B cell (primary cell): ENCODE measurements around the gene IRF1. TPM values are rescaled to one million over a fixed set of nuclear protein-coding genes. Genes with fewer than 3 reads are reported as not detected.
A peak's percentile ranks its signal among the peaks of the same experiment; 100 is the strongest.

Experiments used
- ATAC-seq: fragments of 200-7000 bp; cut with Tn5 transposase; one replicate; pipeline ENCODE4 v1.10.0; 2021; ENCODE audit warnings: low read depth, mild to moderate bottlenecking, moderate number of reproducible peaks, moderate library complexity
- CTCF ChIA-PET: fragments of 350-600 bp; sonication (Branson Sonifier 250); formaldehyde crosslinking; loops from one replicate; lab custom pipeline; 2021; ENCODE audit warnings: antibody characterized with exemption, inconsistent platforms; lab: Charles Lee
- POLR2A ChIA-PET: fragments of 350-600 bp; sonication (Branson Sonifier 250); formaldehyde crosslinking; loops from one replicate; lab custom pipeline; 2021; ENCODE audit warnings: antibody characterized with exemption; lab: Charles Lee
- DNase-seq: peaks from one replicate; pipeline ENCODE4 v3.0.0; 2013
- H2AFZ ChIP-seq: 2 replicates; pipeline ENCODE4 v1.6.1; 2012; ENCODE audit warnings: mild to moderate bottlenecking, low read depth, low read length; ENCODE audit not compliant: insufficient read depth, poor library complexity, severe bottlenecking
- H3K27ac ChIP-seq, 2 donors: 1 replicate in 1 of 2; 2 replicates in 1 of 2; pipeline ENCODE4 v1.5.1; 2012 to 2013; ENCODE audit warnings: low read length in 2 of 2, mild to moderate bottlenecking in 2 of 2, moderate library complexity in 1 of 2
- H3K27me3 ChIP-seq, 4 experiments: fragments of 200-600 bp in 1 of 4; sonication (generic) in 1 of 4; replicated peaks in 1 of 4; 1 replicate in 2 of 4; 2 replicates in 2 of 4; pipeline versions ENCODE4 v1.6.1 to v1.7.0; 2013 to 2016; ENCODE audit warnings: low read length in 3 of 4, mild to moderate bottlenecking in 2 of 4, mixed read lengths in 1 of 4, moderate library complexity in 1 of 4; ENCODE audit not compliant: insufficient read depth in 4 of 4, control insufficient read depth in 3 of 4; ENCODE audit errors: control extremely low read depth in 1 of 4
- H3K36me3 ChIP-seq, 2 experiments: replicated peaks in 1 of 2; 1 replicate in 1 of 2; 2 replicates in 1 of 2; pipeline versions ENCODE4 v1.6.1 to v1.7.1; 2013; ENCODE audit warnings: low read length in 1 of 2; ENCODE audit not compliant: insufficient read depth in 2 of 2, control insufficient read depth in 1 of 2; ENCODE audit errors: control extremely low read depth in 1 of 2, extremely low read depth in 1 of 2
- H3K4me1 ChIP-seq, 2 donors: fragments of 200-600 bp in 1 of 2; sonication (generic) in 1 of 2; 1 replicate in 1 of 2; 2 replicates in 1 of 2; pipeline versions ENCODE4 v1.5.1 to v1.6.1; 2013 to 2017; ENCODE audit warnings: low read length in 2 of 2; ENCODE audit not compliant: control insufficient read depth in 2 of 2, insufficient read depth in 2 of 2
- H3K4me2 ChIP-seq: replicated peaks from 2 replicates; pipeline ENCODE3; 2012; ENCODE audit warnings: mild to moderate bottlenecking, low read depth, low read length; ENCODE audit not compliant: poor library complexity, severe bottlenecking
- H3K4me3 ChIP-seq, 5 experiments: fragments of 200-600 bp in 1 of 5; sonication (generic) in 1 of 5; 1 replicate in 3 of 5; 2 replicates in 2 of 5; pipeline versions ENCODE4 v1.5.1 to v1.7.0; 2011 to 2016; ENCODE audit warnings: low read length in 4 of 5, mild to moderate bottlenecking in 4 of 5, low read depth in 2 of 5, control low read depth in 1 of 5, moderate library complexity in 1 of 5; ENCODE audit not compliant: insufficient read depth in 1 of 5; ENCODE audit errors: control extremely low read depth in 1 of 5, extremely low read depth in 1 of 5
- H3K79me2 ChIP-seq: fragments of 200-600 bp; sonication (generic); one replicate; pipeline ENCODE4 v1.6.0; 2016; ENCODE audit warnings: low read length; ENCODE audit not compliant: control insufficient read depth, insufficient read depth
- H3K9ac ChIP-seq: fragments of 200-600 bp; sonication (generic); 2 replicates; pipeline ENCODE4 v1.6.1; 2017; ENCODE audit warnings: mild to moderate bottlenecking, low read length, moderate library complexity
- H3K9me3 ChIP-seq, 3 donors: one replicate each; pipeline versions ENCODE4 v1.6.1 to v1.7.1; 2013; ENCODE audit warnings: low read length in 2 of 3; ENCODE audit not compliant: control insufficient read depth in 2 of 3, insufficient read depth in 1 of 3; ENCODE audit errors: control extremely low read depth in 1 of 3
- H4K20me1 ChIP-seq: 2 replicates; pipeline ENCODE4 v1.6.0; 2012; ENCODE audit warnings: mild to moderate bottlenecking, low read length; ENCODE audit not compliant: insufficient read depth, control insufficient read depth, poor library complexity, severe bottlenecking
- H3K27ac Mint-ChIP-seq: one replicate; pipeline ENCODE4 v1.8.0; 2021; ENCODE audit warnings: mixed read lengths
- H3K27me3 Mint-ChIP-seq: one replicate; pipeline ENCODE4 v1.8.0; 2021; ENCODE audit warnings: mixed read lengths
- H3K4me1 Mint-ChIP-seq: one replicate; pipeline ENCODE4 v1.8.0; 2021; ENCODE audit warnings: mixed read lengths
- H3K4me3 Mint-ChIP-seq: one replicate; pipeline ENCODE4 v1.8.0; 2021; ENCODE audit warnings: mixed read lengths
- H3K9me3 Mint-ChIP-seq: one replicate; pipeline ENCODE4 v1.8.0; 2022; ENCODE audit warnings: mixed read lengths; ENCODE audit not compliant: insufficient read depth
- EZH2 ChIP-seq: IDR thresholded peaks from 2 replicates; pipeline ENCODE4 v1.6.1; 2012; ENCODE audit warnings: borderline replicate concordance, low read depth, mild to moderate bottlenecking, moderate library complexity, low read length; ENCODE audit not compliant: insufficient read depth, poor library complexity, severe bottlenecking
- WGBS: methylation state at CpG from one replicate; pipeline ENCODE4 v1.1.5; 2013; ENCODE audit warnings: missing lambda C conversion rate; ENCODE audit not compliant: insufficient coverage; 5-methylcytosine and 5-hydroxymethylcytosine counted together
- intact Hi-C: fragments of 100-400 bp; cut with micrococcal nuclease; formaldehyde crosslinking; loops from one replicate; pipeline ENCODE4 v1.10.0; 2022
- polyA plus RNA-seq: library from polyadenylated mRNA; depleted of rRNA; stranded (reverse); fragments of >200 nt; gene quantifications from 2 replicates; pipeline ENCODE4 v1.2.3, GENCODE V29; 2012
- total RNA-seq, 2 donors: library from RNA; stranded (reverse); fragments of 120-200 nt in 1 of 2; gene quantifications; 1 replicate in 1 of 2; 2 replicates in 1 of 2; pipeline versions ENCODE4 v1.2.3 to v1.2.4, GENCODE V29; 2013 to 2022
- TF ChIP-seq, protein P1 (sequence below): fragments of 200-600 bp; IDR thresholded peaks from one replicate; pipeline ENCODE4 v1.8.0; 2022; ENCODE audit warnings: antibody characterized with exemption, mild to moderate bottlenecking

Gene IRF1
- total and polyA plus RNA-seq, 2 donors (not counting 1 experiment from before 2014, with no cell fraction given) = 173 to 306 TPM

DNA sequence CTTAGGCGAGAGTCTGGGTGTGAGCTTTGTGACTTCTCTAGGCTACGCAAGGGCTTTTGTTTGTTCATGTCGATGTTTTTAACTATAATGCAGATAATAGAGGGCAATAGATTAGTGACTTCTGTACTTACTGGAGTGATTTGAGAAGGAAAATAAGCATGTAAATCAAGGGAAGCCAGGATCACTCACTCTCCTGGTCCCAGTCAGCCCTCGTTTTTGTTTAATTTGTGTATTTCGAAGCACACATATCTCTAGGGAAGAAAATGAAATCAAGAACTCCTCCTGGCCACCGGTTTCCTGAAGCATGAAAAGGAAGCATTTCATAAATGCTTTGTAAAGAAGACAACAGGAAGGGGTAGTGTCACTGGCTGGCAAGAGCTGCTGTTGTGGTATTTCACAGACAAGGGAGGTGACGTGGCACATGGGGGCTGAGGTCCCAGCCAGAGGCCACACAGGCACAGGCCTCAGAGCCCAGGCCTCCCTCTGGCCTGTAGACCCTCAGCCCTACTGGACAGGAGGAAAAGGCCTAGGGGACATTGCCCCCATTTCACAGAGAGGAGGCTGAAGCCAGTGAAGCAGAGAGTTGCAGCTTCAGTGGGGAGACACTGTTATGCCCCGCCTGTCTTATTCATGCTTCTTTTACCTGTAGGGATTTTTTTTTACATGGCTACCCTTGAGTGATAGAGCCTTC lies 34.1 kb downstream of the IRF1 start:
- no peaks in the 10 kb centered on the region for H4K20me1 ChIP-seq
- Mint-ChIP-seq H3K27me3 (no peaks in the 10 kb centered on the region), H3K4me1 (peaks cover 92% of the 10 kb centered on the region), H3K4me3 (peak overlapping the region; percentile 74), H3K9me3 (no peaks in the 10 kb centered on the region), H3K27ac (peak overlapping the region; percentile 99)
- H3K79me2 ChIP-seq = peaks cover 41% of the 10 kb centered on the region
- peak; percentile 84 for DNase-seq
- peak overlapping the region; percentile 12 to 53 (median 30) for H3K4me3 ChIP-seq
- H3K9ac ChIP-seq = peak overlapping the region; percentile 34
- CTCF ChIA-PET = interaction anchor here (0.6 to 8.0 kb wide), 18 partner anchors 9 to 100 kb away, joined by 3 to 128 read pairs (median 13); partner anchors contain the start of genes IRF1 and RAD50
- peaks cover 0 to 17% of the 10 kb centered on the region in 2 experiments for H3K36me3 ChIP-seq
- no peaks in the 10 kb centered on the region for H3K9me3 ChIP-seq
- POLR2A ChIA-PET = interaction anchor here (0.9 to 7.1 kb wide), 20 partner anchors 9 to 45 kb away, joined by 3 to 77 read pairs (median 6); partner anchors contain the start of gene IRF1
- intact Hi-C loops = loop anchor here (1.0 to 2.0 kb wide), 7 partner anchors 8 to 39 kb away; partner anchors contain the start of gene IRF1
- TF ChIP-seq, protein P1, sequence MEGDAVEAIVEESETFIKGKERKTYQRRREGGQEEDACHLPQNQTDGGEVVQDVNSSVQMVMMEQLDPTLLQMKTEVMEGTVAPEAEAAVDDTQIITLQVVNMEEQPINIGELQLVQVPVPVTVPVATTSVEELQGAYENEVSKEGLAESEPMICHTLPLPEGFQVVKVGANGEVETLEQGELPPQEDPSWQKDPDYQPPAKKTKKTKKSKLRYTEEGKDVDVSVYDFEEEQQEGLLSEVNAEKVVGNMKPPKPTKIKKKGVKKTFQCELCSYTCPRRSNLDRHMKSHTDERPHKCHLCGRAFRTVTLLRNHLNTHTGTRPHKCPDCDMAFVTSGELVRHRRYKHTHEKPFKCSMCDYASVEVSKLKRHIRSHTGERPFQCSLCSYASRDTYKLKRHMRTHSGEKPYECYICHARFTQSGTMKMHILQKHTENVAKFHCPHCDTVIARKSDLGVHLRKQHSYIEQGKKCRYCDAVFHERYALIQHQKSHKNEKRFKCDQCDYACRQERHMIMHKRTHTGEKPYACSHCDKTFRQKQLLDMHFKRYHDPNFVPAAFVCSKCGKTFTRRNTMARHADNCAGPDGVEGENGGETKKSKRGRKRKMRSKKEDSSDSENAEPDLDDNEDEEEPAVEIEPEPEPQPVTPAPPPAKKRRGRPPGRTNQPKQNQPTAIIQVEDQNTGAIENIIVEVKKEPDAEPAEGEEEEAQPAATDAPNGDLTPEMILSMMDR = no peak
- no peak for TF ChIP-seq EZH2
- peaks cover 79 to 84% of the 10 kb centered on the region in 2 donors for H3K4me1 ChIP-seq
- H2AFZ ChIP-seq = peak overlapping the region; percentile 30
- H3K27me3 ChIP-seq = no peaks in the 10 kb centered on the region
- H3K4me2 ChIP-seq = peak overlapping the region; percentile 73
- ATAC-seq = peak; percentile 78
- WGBS = 0% methylated on average over 5 of the region's 8 CpGs
- H3K27ac ChIP-seq = peak overlapping the region; percentile 88 to 93
